ENCODE results near the gene DET1. TPM values are rescaled to one million over a fixed set of nuclear protein-coding genes. Genes with fewer than 3 reads are reported as not detected.
"Not testable (repeated sequence)": the region's sequence is repeated elsewhere in the genome, so short reads cannot be mapped to it uniquely, and the experiment has no call there.

The DET1 gene
- polyA plus RNA-seq (2013, experiment 1 of 2; ENCODE audit: insufficient read length) = 6.4 TPM
- polyA plus RNA-seq (2013, experiment 2 of 2; ENCODE audit: insufficient read length) = 5.8 TPM

GRCh38 chr15:88546248-88547129 lies at the start of gene DET1:
Gene DET1, minus strand, starts transcription at chr15:88546681. Its CDS starts 14,976 bp downstream, at chr15:88531705.
- DNase-seq = peak; percentile 96

DNA sequence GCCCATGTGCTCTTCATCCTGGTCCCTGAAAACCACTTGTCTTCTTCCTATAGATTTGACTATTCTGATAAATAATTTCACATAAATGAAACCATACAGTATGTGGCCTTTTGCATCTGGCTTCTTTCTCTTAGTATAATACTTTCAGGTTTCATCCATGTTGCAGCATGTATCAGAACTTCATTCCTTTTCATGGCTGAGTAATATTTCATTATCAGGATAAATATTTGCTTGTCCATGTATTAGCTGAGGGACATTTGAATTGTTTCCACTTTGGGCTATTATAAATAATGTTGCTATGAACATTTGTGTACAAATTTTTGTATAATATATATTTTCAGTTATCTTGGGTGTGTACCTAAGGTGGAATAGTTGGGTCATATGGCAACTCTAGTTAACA lies 44.9 kb upstream of the DET1 start:
- DNase-seq = no peak

GRCh38 chr15:88590759-88591158 lies 44.3 kb upstream of the DET1 start:
- DNase-seq = no peak

DNA sequence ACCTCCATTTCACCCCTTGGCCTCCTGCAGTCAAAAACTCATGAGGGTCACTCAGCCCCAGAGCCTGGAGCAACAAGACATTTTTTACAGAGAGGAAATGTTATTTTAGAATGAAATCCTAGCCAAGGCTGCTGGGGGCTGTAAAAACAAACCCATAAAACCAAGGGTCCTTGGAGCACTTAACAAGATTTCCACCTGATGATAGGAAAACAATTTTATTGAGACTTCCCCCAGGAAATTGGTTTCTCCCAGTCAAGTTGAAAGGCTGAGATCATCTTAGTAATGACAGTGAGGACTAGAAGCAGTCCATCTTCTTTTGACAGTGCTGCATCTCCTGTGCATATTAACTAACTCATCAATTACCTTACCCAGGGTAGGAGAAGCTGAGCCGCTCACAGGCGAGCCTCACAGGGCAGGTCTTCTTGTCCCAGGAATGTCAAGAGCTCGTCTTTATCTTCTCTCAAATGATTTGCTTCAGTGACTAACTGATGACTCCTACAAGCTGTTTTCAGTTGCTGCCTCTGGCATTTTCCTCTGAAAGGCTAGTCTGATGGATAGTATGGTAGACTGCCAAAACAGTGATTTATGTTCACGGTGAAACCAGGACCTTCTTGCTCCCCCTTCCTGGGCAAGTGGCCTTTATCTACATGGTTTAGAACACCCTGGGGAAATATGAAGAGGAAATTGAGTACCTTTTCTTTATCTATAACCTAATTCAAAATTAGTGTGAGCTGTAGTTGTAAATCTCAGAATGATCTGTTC lies 40.1 kb upstream of the DET1 start:
- peak; percentile 22 for DNase-seq

GRCh38 chr15:88580532-88580931 lies 34.1 kb upstream of the DET1 start:
- DNase-seq = no peak

- no peak for DNase-seq
These were observed 32.8 kb upstream of the DET1 start for GRCh38 chr15:88579322-88579721.

- DNase-seq = no peak
These were observed 28.2 kb upstream of the DET1 start for GRCh38 chr15:88574655-88575054.

DNA sequence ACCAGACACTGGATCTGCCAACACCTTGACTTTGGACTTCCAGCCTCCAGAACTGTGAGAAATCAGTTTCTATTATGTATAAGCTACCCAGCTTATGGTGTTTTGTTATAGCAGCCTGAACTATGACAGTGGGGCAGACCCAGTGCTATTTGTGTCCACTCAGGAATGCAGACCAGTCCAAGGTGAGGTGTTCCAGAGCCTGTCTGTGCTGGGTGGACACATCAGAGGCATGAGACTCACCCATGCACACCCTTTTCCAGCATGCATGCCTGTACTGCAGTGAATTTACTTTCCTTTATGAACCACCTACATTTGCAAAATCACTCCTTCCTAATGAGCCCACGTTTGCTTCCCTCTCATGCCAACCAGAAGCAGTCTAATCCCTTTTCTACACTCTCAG lies 27.6 kb upstream of the DET1 start:
- DNase-seq = no peak

DNA sequence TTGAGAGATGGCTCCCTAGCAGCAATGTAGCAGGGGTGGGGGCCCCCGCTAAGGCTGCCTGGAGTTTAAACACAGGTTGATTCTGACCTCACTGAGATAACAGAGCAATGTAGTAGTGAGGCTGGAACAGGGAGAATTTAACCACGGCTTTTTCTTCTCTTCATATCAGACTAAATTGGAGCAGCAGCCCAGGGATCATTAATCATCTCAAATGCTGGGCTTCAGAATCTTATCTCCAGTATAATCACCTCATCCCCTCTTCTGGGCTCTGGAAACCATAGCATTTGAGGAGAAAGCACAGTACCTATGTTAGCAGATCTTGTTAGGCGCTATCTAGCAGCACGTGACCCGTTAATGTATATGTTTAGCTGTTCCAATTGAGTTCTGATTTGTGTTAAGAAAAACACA lies 25.4 kb upstream of the DET1 start:
- no peak for DNase-seq

DNA sequence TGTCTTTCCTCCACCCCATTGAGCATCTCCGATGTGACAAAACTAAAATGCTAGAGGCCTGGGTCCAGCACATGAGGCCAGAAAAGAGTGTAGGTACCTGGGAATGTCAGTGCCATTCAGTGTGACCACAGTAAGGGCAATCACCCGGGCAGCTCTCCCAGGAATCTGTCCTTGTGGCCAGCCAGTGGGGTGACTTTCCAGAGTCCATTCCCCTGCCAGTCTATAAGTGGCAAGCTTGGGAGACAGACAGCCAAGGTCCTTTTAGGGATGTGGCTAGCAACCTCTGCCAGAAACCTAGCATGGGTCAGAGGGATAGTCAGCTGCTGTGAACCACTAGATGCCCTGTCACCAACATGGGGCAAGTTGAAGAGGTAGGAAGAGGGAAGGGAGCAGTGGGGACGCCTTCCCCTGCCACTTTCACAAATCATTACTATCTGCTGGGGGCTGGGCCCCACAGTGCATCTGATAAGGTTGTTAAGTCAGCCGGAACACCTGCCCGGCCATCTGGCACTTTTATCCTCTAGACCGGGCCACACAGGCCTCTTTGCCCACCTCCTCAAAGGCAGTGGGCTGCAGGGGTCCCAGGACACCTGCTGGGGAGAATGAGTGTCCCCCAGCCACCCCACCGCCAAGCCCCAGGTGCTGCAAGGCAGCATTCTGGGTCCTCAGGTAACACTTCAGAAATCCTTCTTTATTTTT lies 24.8 kb upstream of the DET1 start:
- DNase-seq = no peak

- DNase-seq = peak; percentile 19
These were observed 22.1 kb upstream of the DET1 start for GRCh38 chr15:88568589-88568988.

DNA sequence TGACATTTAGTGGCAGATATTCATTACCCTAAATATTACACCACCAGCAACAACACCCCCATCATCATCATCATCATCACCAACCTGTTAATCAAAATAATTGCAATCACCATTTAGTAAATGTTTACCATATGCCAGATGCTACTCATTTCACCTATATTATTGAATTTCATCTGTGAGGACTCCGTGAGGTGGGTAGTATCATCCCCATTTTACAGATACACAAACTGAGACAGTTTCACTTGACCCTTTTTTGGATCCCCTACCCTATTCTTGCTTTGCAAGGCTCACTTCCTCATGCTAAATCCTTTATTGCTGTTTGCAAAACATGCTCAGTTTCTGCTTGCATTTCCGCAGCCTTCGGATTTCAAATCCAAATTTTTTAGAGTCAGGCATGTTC lies 18.3 kb upstream of the DET1 start:
- no peak for DNase-seq

- no peak for DNase-seq
These were observed 17.2 kb upstream of the DET1 start for GRCh38 chr15:88563638-88564037.

GRCh38 chr15:88559565-88559964 lies 13.1 kb upstream of the DET1 start:
- DNase-seq = not testable (repeated sequence)

- DNase-seq = not testable (repeated sequence)
These were observed 11.5 kb upstream of the DET1 start for GRCh38 chr15:88558026-88558425.

- DNase-seq = not testable (repeated sequence)
These were observed 1.5 kb upstream of the DET1 start for GRCh38 chr15:88548009-88548408.

GRCh38 chr15:88545578-88546247 lies 768 bp downstream of the DET1 start:
- DNase-seq = not testable (repeated sequence)

GRCh38 chr15:88543065-88543776 lies 3.3 kb downstream of the DET1 start:
- DNase-seq = no peak

- no peak for DNase-seq
These were observed 4.1 kb downstream of the DET1 start for GRCh38 chr15:88542342-88542733.

DNA sequence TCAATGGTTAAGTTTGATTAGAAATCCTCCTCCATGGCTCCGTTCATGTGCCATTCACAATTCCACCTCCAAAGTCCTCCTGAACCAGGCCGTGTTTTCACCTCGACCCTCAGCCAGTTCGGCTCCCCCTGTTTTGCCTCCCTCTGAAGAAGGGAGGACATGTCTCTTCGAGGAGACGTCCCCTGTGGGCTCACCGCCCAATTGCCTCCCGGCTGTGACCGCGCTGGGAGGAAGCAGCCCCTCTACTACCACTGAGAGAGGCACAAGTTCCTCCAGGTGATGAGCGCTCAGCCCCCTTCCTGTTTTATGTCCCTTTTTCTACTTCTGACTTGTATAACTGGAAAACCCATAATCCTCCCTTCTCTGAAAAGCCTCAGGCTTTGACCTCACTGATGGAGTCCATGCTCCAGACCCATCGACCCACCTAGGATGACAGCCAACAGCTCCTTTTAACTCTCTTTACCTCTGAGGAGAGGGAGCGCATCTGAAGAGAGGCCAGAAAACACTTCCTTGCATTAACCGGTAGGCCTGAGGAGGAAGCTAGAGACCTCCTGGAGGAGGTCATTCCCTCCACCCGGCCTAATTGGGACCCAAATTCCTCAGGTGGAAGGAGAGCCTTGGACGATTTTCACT lies 4.7 kb downstream of the DET1 start:
- DNase-seq = no peak

GRCh38 chr15:88541111-88541510 lies 5.4 kb downstream of the DET1 start:
- DNase-seq = not testable (repeated sequence)

Data from fibroblast of skin of back (primary cell).